ENCODE data around the gene CLEC2B.
"Not testable (repeated sequence)": the region's sequence is repeated elsewhere in the genome, so short reads cannot be mapped to it uniquely, and the experiment has no call there.

CLEC2B gene

DNA sequence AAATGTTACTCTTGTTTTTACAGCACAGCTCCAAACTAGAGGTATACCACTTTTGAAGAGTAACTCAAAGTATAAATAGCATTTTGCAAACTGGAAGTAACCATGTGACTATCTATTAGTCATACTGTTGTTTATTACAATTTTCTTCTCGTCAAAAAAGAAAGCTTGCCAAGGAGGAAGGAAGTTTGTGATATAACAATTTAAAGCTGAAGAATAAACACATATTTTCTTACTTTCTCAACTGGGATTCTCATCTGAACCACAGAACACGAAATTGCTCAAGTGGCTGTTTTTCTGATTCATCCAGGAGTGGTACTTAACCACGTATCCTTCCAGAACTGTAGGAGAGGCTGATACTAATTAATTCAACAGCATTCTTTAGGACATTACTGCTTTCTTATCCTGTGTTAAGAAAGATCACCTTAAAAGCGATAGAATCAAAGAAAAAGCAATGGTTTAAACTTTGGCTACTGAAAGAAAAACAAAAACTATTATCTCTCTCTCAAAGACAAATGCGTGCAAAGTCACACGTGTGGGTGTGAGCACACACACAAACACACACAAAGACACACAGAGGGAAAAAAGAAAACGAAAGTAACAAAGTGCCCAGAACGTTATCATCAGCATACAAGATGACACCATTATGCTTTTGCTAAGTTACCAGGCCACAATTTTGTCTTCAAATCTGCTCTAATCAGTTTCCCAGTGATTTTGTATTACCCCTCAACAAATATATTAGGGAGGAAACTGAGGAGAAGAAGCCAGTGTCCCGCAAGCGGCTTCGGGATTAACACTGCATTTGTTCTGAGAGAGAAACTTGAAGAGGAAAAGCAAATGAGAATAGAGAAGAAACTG lies at the start of gene CLEC2B:
CLEC2B (minus strand) TSS at position 48 of the 855 bp plus-strand sequence.
- no peak for DNase-seq (ENCODE audit: low read depth in 2 of 2)

DNA sequence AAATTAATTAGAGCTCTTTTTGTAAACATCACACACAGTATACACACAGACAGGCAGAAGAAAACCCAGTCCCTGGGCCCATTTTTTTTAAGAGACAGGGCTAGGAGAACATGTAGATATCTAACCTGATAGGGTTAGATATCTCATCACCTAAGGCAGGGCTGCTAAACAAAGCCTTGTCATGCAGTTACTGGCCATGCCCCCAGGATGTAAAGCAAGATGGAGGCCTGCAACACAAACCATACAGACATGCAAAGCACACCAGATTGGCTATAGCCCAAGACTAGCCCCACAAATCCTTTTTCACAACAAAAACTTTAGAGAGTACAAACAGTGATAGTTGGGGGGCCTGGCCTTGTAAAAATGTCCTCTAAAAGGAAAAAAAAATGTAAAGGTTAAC lies 42.6 kb upstream of the CLEC2B start:
- DNase-seq (ENCODE audit: low read depth in 2 of 2): no peak

DNA sequence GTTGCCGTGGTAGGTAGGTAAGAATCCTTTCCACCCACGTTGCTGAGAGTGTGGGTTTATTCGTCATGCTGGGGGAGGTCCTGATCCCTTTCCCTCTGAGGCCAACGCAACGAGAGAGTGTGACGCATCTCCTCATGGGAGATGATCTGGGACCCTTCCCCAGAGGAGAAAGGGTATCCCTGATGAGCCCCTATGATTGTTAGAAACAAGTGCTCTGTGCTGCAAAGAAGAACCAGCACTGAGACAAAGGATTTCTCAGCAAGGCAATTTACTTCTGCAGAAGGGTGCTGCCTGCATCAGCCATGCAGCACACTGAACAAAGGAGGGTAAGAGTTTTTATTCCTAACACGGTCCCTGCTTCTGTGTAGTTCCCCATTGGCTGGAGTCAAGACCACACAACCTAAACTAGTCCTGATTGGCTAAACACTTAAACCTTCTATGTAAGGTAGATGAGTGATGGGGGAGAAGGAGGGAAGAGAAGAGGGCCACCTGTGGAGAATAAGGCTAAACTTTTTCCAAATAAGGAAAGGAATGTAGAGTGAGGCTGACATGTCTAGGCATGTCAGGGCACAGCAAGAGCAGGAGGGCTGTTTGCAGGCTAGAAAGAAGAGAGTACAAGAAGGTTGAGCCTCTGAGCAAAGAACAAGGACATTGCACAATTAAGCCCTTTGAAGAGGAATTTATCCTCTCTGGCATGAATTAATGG lies 41.7 kb upstream of the CLEC2B start:
- DNase-seq (ENCODE audit: low read depth in 2 of 2): no peak

DNA sequence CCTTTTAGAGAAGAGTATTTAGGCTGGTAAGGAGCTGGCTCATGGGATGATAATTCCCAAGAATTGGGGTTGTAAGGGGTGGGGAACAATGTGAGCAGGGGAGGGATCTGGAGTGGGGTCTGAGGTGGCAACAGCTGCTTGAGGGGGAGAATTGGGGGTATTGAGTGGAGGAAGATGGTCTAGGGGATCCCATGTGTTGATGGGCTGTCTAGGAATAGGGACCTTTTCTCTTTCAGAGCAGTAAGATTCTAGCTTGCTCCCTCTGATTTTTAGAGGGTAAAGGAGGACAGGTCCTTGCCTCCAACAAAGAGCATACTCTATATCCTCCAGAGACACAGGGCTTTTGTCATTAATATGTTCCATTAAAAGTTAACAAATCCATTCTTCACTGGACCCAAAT lies 40.6 kb upstream of the CLEC2B start:
- DNase-seq (ENCODE audit: low read depth in 2 of 2): no peak

DNA sequence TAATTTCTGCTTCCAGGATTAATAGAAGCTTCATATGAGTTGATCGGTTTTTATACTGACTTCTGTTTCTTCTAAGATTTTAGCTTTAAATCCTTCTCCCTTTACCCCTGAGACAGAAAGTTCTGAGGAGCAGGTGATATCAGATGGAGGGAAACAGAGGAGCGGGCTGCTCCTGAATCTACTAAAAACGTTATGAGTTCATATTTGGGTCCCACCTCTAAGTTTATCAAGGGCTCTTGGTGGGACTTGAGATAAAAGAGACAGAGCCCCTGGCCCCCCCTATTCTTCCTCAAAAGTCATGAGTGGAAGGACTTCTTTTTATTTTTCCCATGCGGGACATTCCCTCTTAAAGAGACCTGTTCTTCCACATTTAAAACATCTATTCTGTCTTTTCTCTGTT lies 39.2 kb upstream of the CLEC2B start:
- DNase-seq (ENCODE audit: low read depth in 2 of 2): no peak

DNA sequence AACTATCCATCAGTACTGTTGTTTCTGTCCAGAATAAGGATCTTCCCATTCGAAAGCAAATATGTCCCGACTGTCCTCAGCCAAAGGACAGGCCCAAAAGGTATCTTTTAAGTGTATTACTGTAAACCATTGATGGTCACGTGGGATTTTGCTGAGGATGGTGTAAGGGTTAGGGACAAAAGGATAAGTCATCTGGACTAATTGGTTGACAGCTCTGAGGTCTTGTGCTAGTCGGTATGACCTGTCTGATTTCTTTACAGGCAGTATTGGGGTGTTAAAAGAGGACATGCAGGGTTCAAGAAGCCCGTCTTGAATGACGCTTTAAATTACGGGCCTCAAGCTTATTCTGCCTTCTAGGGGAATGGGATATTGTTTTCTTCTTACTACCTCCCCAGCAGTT lies 38.6 kb upstream of the CLEC2B start:
- DNase-seq (ENCODE audit: low read depth in 2 of 2): no peak

DNA sequence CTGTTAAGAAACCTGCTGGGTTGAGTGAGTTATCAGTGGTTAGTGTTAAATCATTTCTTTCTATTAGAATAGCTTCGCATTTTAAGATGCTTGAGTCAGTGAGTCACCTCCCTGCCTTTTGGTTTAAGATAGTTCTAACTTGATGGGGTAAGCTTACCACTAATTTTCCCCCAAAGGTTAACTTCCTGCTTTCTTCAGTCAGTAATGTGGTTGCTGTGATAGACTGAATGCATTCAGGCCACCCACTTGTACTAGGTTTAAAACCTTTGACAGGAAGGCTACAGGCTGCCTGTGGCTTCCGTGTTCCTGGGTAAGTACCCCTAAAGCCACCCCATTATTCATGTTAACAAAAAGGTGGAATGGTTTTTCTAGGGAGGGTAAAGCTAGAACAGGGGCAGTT lies 37.7 kb upstream of the CLEC2B start:
- no peak for DNase-seq (ENCODE audit: low read depth in 2 of 2)

DNA sequence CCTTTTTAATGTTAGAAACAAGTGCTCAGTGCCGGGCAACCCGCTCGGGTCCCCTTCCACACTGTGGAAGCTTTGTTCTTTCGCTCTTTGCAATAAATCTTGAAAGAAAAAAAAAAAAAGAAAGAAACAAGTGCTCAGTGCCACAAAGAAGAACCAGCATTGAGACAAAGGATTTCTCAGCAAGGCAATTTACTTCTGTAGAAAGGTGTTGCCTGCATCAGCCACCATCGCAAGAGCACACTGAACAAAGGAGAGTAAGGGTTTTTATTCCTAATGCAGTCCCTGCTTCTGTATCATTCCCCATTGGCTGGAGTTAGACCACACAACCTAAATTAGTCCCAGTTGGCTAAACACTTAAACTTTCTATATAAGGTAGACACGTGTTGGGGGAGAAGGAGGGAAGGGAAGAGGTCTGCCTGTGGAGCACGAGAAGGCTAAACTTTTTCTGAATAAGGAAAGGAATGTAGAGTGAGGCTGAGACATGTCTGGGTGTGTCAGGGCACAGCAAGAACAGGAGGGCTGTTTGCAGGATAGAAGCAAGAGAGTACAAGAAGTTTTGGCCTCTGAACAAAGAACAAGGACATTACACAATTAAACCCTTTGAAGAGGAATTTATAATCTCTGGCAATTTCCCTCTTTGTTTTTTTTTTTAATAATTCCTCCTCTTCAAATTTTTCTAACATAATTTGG lies 33.5 kb upstream of the CLEC2B start:
- no peak for DNase-seq (ENCODE audit: low read depth in 2 of 2)

DNA sequence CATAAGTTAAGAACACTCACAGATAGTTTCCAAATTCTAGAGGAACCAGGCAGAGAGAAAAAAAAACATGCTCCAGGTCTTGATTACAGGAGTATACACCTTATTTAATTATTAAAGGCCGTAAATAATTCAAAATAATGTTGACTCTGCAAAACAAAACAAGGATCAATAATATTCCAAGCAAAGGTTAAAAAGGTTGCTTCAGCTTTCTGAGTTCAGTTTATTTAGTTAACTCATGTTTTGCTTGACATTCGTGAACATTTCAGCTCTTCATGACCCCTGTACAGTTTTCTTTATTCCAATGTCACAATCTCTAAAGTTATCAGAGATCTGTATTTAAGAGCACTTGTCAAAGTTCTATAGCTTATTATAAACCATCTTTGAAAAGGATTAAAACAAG lies 31.8 kb upstream of the CLEC2B start:
- no peak for DNase-seq (ENCODE audit: low read depth in 2 of 2)

DNA sequence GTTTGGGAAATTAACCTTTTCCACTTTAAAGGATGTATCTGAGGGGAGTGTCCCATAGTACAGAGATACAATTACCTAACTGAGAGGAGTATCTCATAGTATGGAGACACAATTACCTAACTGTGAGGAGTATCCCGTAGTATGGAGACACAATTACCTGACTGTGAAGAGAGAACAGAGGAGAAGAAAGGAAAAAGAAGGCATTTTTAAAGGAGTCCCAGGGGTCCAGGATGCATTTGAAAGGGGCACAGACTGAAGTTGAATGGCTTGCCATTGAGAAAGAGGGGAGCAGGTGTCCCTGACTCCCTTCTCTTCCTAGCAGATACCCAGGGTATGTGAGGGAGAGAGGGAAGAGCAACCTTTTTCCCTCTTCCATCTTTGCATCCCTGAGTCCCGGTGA lies 30.1 kb upstream of the CLEC2B start:
- DNase-seq (ENCODE audit: low read depth in 2 of 2): no peak

DNA sequence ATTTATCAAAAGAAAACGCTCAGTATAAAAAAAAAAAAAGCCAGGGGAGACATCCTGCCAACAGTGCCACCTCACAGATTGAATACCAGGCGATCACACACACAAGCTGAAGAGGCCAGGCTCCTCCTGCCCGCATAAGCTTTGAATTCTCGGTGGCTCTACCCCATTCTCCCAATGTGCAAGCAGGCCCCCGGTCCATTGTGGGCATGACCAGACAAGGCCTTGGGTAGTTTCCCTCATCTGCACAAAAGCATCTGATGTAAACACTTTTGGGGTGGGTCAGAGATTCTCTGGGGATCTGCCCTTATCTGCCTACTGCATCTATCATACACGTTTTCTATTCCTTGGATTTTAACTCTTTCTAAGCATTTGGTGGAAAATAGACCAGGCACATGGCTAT lies 28.4 kb upstream of the CLEC2B start:
- DNase-seq (ENCODE audit: low read depth in 2 of 2): no peak

DNA sequence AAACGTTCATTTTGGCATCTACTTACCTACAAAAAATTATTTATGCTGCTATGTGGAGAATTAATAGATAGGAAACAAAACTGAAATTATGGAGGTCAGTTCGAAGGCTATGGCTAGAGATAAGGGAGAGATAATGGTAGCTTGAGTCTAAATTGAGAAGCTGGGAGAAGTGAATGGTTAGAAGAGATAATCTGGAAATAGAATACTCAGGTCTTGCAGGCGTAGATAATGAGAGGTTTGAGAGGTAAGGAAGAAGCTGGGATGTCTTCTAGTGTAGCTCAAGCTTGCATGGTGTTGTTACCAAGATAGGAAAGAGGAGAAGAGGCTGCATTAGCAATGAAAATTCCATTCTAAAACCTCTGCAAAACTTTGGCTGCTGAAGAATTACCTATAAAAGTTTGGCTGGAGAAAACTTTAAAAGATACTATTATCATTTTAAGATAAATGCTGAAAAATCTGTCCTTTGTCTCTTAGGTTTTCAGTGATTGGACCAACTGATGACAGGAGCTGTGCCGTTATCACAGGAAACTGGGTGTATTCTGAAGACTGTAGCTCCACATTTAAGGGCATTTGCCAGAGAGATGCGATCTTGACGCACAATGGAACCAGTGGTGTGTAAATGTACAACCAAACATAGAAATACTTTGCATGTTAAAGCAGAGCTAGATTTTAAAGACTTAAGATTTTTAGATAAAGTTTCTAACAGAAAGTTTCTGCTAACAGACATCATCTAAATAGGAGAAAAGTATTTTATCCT lies 26.2 kb upstream of the CLEC2B start:
- no peak for DNase-seq (ENCODE audit: low read depth in 2 of 2)

DNA sequence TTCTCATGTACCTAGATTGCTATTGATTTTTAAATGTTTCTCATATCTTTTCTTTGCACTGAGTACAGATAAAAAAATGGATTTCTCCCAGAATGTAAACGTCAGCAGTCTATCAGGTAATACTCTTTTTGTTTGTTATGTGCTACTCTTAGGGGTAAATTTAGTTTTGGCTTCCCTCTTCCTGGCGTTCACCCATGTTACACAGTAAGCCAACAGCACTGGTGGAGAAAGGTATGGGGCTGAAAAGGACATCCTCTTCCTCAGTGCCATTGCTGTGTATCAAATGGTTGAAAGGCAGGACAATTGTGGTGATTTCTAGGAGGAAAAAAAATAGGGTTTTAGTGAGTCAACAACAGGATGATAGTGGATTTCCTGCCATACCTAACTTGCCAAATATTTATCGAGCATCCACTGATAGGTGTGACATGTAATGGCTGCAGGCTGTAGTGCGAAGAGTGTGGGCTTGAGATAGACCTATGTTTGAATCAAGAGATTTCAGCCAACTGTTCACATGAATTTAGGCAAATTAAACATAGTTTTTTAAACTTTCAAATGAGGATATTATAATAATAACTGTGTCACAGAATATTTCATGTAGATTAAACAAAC lies 19.6 kb upstream of the CLEC2B start:
- DNase-seq (ENCODE audit: low read depth in 2 of 2): no peak

DNA sequence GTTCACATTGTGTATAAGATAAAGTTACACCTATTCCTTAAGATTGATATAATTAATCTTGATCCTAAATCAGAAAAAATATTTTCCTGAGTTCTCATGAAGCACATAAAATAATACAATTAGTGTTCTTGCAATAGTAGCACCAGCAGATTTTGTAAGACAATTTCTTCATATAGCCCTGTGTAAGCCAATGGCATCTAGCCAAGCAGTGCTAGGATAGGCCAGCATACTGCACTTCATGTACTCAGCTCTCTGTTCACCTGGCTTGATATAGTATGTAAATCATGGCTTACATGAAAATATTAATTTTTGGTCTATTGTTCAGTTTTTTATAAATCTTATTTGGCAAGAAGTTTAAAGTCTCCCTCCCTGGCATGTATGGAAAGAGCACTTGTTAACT lies 14.0 kb upstream of the CLEC2B start:
- no peak for DNase-seq (ENCODE audit: low read depth in 2 of 2)

DNA sequence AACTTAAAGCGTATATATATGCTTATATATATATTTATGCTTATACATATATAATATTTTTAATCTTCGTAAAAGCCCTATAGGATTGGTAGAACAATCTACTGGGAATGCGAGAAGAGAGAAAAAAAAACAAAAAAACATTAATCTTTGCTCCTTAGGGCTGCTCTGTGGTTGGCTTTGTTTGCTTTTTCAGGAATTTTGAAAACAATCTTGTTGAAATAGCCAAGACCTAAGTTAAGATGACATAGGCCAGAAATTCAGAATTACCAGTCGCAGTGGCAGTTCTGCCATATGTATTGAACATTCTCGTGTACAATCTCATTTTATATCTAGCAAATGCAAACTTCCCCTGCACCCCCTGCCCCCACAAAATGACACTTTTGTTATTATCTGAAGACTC lies 12.8 kb upstream of the CLEC2B start:
- DNase-seq (ENCODE audit: low read depth in 2 of 2): no peak

DNA sequence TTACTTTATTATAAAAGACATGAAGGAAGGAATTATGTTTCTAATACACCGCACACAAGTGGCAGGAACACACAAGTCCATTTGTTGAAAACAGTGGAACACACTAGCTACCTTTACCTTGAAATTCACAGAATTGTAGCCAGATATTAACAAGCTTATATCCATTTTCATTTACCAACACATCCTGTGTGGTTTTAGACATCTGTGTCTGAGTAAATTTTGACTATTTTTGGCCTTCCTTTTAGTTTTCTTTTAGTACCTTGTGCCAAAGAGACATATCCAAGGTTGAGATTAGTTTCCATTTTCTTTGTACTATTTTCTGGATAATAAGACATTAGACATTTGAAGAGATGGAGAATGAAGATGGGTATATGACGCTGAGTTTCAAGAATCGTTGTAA lies 12.1 kb upstream of the CLEC2B start, which contains the start of gene KLRF2:
KLRF2 (plus strand) TSS at position 244 of the 400 bp plus-strand sequence; CDS start at position 351, 107 bp downstream.
- DNase-seq (ENCODE audit: low read depth in 2 of 2): no peak

DNA sequence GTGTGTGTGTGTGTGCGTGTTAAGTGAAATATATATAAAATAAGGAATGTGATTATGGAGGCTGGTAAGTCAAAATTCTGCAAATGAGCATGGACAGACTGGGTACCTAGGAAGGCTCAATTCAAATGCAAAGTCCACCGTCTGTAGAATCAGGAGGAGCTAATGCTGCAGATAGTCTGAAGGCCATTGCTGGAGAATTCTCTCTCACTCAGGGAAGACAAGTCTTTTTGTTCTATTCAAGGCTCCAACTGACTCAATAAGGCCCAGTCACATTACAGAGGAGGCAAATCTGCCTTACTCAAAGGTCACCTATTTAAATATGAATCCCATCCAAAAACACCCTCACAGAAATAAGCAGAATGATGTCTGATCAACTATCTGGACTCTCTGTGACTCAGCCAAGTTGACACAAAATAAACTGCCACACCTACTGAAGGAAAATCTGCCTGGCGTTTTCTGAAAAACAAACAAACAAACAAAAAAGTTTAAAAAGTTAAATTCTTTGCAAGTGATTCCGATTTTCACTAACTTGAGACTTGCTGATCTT lies 11.5 kb upstream of the CLEC2B start:
- no peak for DNase-seq (ENCODE audit: low read depth in 2 of 2)

DNA sequence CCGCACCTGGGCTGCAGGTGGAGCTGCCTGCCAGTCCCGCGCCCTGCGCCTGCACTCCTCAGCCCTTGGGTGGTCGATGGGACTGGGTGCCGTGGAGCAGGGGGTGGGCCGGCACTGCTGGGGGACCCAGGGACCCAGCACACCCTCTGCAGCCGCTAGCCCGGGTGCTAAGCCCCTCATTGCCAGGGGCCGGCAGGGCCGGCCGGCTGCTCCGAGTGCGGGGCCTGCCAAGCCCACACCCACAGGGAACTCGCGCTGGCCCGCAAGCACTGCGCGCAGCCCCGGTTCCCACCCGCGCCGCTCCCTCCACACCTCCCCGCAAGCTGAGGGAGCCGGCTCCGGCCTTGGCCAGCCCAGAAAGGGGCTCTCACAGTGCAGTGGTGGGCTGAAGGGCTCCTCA lies 7.0 kb upstream of the CLEC2B start:
- not testable (repeated sequence) for DNase-seq (ENCODE audit: low read depth in 2 of 2)

DNA sequence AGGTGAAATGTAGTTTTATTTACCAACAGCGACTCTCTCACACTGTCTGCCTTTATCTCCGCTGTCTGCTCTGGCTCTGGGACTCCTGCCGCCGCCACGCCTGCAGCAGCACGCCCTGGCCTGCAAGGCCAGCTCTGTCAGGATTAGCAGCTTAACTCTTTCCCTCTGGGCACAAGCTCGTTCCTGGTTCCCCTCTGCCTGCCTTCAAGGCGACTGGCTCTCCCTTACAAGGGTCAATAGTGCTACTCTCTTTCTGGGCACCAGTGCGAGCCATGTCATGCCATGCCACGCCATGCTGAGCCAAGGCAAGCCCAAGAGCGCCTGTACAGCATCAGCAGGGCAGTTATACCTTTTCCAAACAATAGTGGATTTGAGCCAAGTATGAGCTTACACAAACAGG lies 3.6 kb upstream of the CLEC2B start:
- DNase-seq (ENCODE audit: low read depth in 2 of 2): no peak

DNA sequence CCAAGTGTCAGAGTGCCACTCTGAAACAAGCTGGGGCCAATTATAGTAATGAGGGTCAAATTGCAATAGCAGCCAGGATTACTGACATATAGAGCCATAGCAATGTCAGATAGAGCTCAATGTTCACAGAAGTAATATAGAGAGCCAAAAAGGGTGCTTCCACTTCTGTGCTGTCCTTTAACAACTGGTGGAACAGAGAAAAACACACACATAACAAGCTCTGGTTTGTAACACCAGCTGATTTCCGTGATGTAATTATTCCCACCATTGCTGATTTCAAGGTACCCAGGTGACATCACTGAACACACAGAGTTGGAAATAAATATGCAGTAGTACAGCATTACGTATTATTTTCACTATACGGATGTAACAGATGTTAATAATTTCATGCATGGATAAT lies 3.0 kb upstream of the CLEC2B start:
- no peak for DNase-seq (ENCODE audit: low read depth in 2 of 2)

DNA sequence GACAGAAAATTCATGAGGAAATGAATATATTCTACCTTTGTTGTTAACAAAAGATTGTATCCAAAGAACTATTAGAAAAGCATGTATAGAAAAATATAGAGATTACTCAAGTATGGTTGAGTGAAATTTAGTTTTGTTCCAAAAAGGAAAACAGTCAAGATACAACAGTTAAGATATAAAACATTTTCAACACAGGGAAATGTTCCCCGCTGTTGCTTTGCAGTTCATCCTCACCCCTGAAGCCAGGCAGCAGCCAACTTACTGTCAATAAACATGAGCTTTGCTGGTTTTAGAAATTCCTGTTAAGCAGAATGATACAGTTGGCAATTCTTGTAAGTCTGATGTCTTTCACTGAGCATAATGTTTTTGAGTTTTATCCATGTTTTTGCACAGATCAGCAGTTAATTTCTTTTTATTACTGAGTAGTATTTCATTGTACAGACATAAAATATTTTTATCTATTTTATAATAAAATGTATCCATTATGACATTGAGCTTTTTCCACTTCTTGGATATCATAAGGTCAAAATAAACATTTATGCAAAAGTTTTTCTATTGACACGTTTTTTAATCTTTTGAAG lies 1.2 kb upstream of the CLEC2B start:
- no peak for DNase-seq (ENCODE audit: low read depth in 2 of 2)
